HepG2 (cell line): ENCODE results near the gene PMPCB. TPM values are rescaled to one million over a fixed set of nuclear protein-coding genes. Genes with fewer than 3 reads are reported as not detected.

ENCODE experiments used
- HOXA3 ChIP-seq: sonication (generic); formaldehyde crosslinking; IDR thresholded peaks from 2 replicates; pipeline ENCODE4 v1.5.0; 2020; ENCODE audit warnings: missing genetic modification reagents
- ONECUT2 ChIP-seq: sonication (generic); formaldehyde crosslinking; IDR thresholded peaks from 2 replicates; pipeline ENCODE4 v1.4.0; 2020; ENCODE audit warnings: missing genetic modification reagents
- POGK ChIP-seq: sonication (generic); formaldehyde crosslinking; conservative IDR thresholded peaks from 2 replicates; pipeline ENCODE4 v1.8.0; 2022; ENCODE audit warnings: mild to moderate bottlenecking, moderate library complexity, missing genetic modification reagents
- RBM39 ChIP-seq: fragments of 200-400 bp; formaldehyde crosslinking; IDR thresholded peaks from one replicate; pipeline ENCODE4 v1.6.1; 2018; ENCODE audit warnings: antibody characterized with exemption, mild to moderate bottlenecking, low read depth, low read length; ENCODE audit not compliant: poor library complexity, severe bottlenecking
- SOX6 ChIP-seq, 2 experiments: fragments of 450-650 bp in 1 of 2; sonication (generic) in 1 of 2; formaldehyde crosslinking in 1 of 2; IDR thresholded peaks; 2 replicates each; pipeline versions ENCODE4 v1.4.0 to v1.6.1; 2017 to 2020; ENCODE audit warnings: antibody characterized with exemption in 1 of 2, mild to moderate bottlenecking in 1 of 2, missing genetic modification reagents in 1 of 2
- TFE3 ChIP-seq: IDR thresholded peaks from 2 replicates; pipeline ENCODE4 v1.6.1; 2016
- ZBTB3 ChIP-seq: sonication (generic); formaldehyde crosslinking; IDR thresholded peaks from 2 replicates; pipeline ENCODE4 v1.4.0; 2020; ENCODE audit warnings: low read depth, mild to moderate bottlenecking, moderate library complexity, missing genetic modification reagents, borderline replicate concordance
- ZNF143 ChIP-seq: sonication (generic); formaldehyde crosslinking; IDR thresholded peaks from 2 replicates; pipeline ENCODE4 v1.4.0; 2020; ENCODE audit warnings: missing genetic modification reagents
- ZNF256 ChIP-seq: sonication (generic); formaldehyde crosslinking; conservative IDR thresholded peaks from 2 replicates; pipeline ENCODE4 v1.4.0; 2020; ENCODE audit warnings: missing genetic modification reagents
- ZNF281 ChIP-seq: sonication (generic); formaldehyde crosslinking; IDR thresholded peaks from 2 replicates; pipeline ENCODE4 v1.4.0; 2020; ENCODE audit warnings: missing genetic modification reagents, borderline replicate concordance
- ZNF724P ChIP-seq: sonication (generic); formaldehyde crosslinking; IDR thresholded peaks from 2 replicates; pipeline ENCODE4 v1.8.0; 2022; ENCODE audit warnings: missing genetic modification reagents, borderline replicate concordance
- ZNF770 ChIP-seq: sonication (generic); formaldehyde crosslinking; IDR thresholded peaks from 2 replicates; pipeline ENCODE4 v1.5.0; 2020; ENCODE audit warnings: mild to moderate bottlenecking, missing genetic modification reagents
- ZSCAN21 ChIP-seq: sonication (generic); formaldehyde crosslinking; IDR thresholded peaks from 2 replicates; pipeline ENCODE4 v1.8.0; 2022; ENCODE audit warnings: mild to moderate bottlenecking, missing genetic modification reagents, moderate library complexity, borderline replicate concordance
- polyA plus RNA-seq, 8 experiments: library from polyadenylated mRNA; depleted of rRNA in 3 of 8; stranded (reverse) in 7 of 8; unstranded in 1 of 8; fragments of >200 nt; fragmentation: Illumina TruSeq in 4 of 8; extraction: Trizol in 4 of 8; gene quantifications; 2 replicates each; pipeline versions ENCODE4 v1.2.1 to v1.2.3, GENCODE V29; 2011 to 2016; ENCODE audit warnings: low read depth in 4 of 8, missing spikeins in 1 of 8, mixed read lengths in 1 of 8; ENCODE audit not compliant: insufficient read depth in 1 of 8
- total RNA-seq, 5 experiments: library from RNA; depleted of rRNA; stranded (reverse); fragments of >200 nt; fragmentation: Illumina TruSeq; extraction: Trizol; gene quantifications; 2 replicates each; pipeline ENCODE4 v1.2.3, GENCODE V29; 2016; ENCODE audit warnings: low read depth in 1 of 5

The PMPCB gene
- total and polyA plus RNA-seq, 2 of the 13 experiments (the other 11 are each of a cell fraction or from before 2014, with no cell fraction given): 80.8 to 124 TPM

- TF ChIP-seq ZNF281 (peak; percentile 46; the same call in 1 of the 2 replicates), ZSCAN21 (no peak), ZNF724P (peak; percentile 45; the same call in 1 of the 2 replicates), POGK (CRISPR knock-in tag) (peak; percentile 83), SOX6 (IDR thresholded peaks at IDR 0.05) (no peak), SOX6 (CRISPR knock-in tag; IDR thresholded peaks at IDR 0.05) (peak; percentile 65), HOXA3 (peak; percentile 97), ZNF143 (peak; percentile 78), ONECUT2 (CRISPR knock-in tag) (0 out of 2 replicates have a peak, but pooled peaks have one; percentile 9), RBM39 (no peak), TFE3 (CRISPR knock-in tag) (peak; percentile 34; the same call in 1 of the 2 replicates), ZNF770 (CRISPR knock-in tag) (peak; percentile 85), ZNF256 (0 out of 2 replicates have a peak, but pooled peaks have one; percentile 53), ZBTB3 (CRISPR knock-in tag) (no peak)
Measured at GRCh38 chr7:103296901-103297836, at the start of gene PMPCB (continued).
